A549 (cell line): ENCODE data around the gene TRAPPC14.

Experiments
- BCL3 ChIP-seq: fragments of >200 bp; sonication (Bioruptor Twin); formaldehyde crosslinking; IDR thresholded peaks from 3 replicates; pipeline ENCODE4 v1.6.1; 2016
- CBX2 ChIP-seq: fragments of 200-600 bp; sonication (generic); IDR thresholded peaks from 2 replicates; pipeline ENCODE4 v1.6.1; 2016; ENCODE audit warnings: low read depth, mild to moderate bottlenecking, borderline replicate concordance
- CTCF ChIP-seq: fragments of >200 bp; sonication (Bioruptor Twin); formaldehyde crosslinking; IDR thresholded peaks from 3 replicates; pipeline ENCODE4 v1.5.1; 2016
- E2F6 ChIP-seq: IDR thresholded peaks from 2 replicates; pipeline ENCODE4 v1.6.1; 2012; ENCODE audit warnings: low read depth, borderline replicate concordance
- EHMT2 ChIP-seq: fragments of 200-600 bp; sonication (generic); IDR thresholded peaks from 2 replicates; pipeline ENCODE4 v1.6.1; 2016; ENCODE audit warnings: antibody characterized with exemption, low read depth, mild to moderate bottlenecking, moderate library complexity
- FOSB ChIP-seq: fragments of 250-450 bp; sonication (Bioruptor Pico); IDR thresholded peaks from 2 replicates; pipeline ENCODE4 v1.5.0; 2020; ENCODE audit warnings: mild to moderate bottlenecking, moderate library complexity
- HOXA7 ChIP-seq: fragments of 250-450 bp; sonication (Bioruptor Pico); IDR thresholded peaks from 2 replicates; pipeline ENCODE4 v1.5.0; 2020; ENCODE audit warnings: mild to moderate bottlenecking, moderate library complexity
- KDM5A ChIP-seq: fragments of 200-600 bp; sonication (generic); IDR thresholded peaks from 2 replicates; pipeline ENCODE4 v1.6.1; 2016; ENCODE audit warnings: antibody characterized with exemption, mild to moderate bottlenecking
- MYC ChIP-seq: IDR thresholded peaks from 2 replicates; pipeline ENCODE4 v1.6.1; 2012; ENCODE audit warnings: mild to moderate bottlenecking, inconsistent platforms, low read length, improper control_type of control experiment, borderline replicate concordance
- NPAS2 ChIP-seq: fragments of 250-450 bp; sonication (Bioruptor Pico); IDR thresholded peaks from 2 replicates; pipeline ENCODE4 v1.8.0; 2022; ENCODE audit warnings: mild to moderate bottlenecking, moderate library complexity, borderline replicate concordance
- NR3C1 ChIP-seq: fragments of >200 bp; sonication (Bioruptor Twin); formaldehyde crosslinking; IDR thresholded peaks from 3 replicates; pipeline ENCODE4 v1.6.1; 2017
- POLR2A ChIP-seq: IDR thresholded peaks from 2 replicates; pipeline ENCODE4 v1.6.1; 2012; ENCODE audit warnings: mild to moderate bottlenecking, low read length
- USF2 ChIP-seq: fragments of 450-650 bp; IDR thresholded peaks from 2 replicates; pipeline ENCODE4 v1.6.1; 2014; ENCODE audit warnings: antibody characterized with exemption
- ZC3H11A ChIP-seq: fragments of 450-650 bp; IDR thresholded peaks from 2 replicates; pipeline ENCODE4 v1.6.1; 2014; ENCODE audit warnings: antibody characterized with exemption, mild to moderate bottlenecking

- no peak for TF ChIP-seq CTCF
- peak; percentile 68; the same call in 1 of the 2 replicates for TF ChIP-seq MYC
- no peak for TF ChIP-seq FOSB (CRISPR knock-in tag)
- peak; percentile 81 for TF ChIP-seq POLR2A
- 0 out of 2 replicates have a peak, but pooled peaks have one; percentile 19 for TF ChIP-seq E2F6
- no peak for TF ChIP-seq NPAS2
- no peak for TF ChIP-seq NR3C1
- TF ChIP-seq USF2, result no peak
- TF ChIP-seq EHMT2, result no peak
- TF ChIP-seq BCL3, result peak; percentile 80; the same call in 2 of the 3 replicates
- TF ChIP-seq HOXA7 (CRISPR knock-in tag), result no peak
- no peak for TF ChIP-seq CBX2
- TF ChIP-seq KDM5A, result no peak
- TF ChIP-seq ZC3H11A, result no peak
Measured at GRCh38 chr7:100126931-100127865, 31.3 kb downstream of the TRAPPC14 start, which contains the start of gene MBLAC1.
